ENCODE data around the gene SLC2A4.

The SLC2A4 gene

DNA sequence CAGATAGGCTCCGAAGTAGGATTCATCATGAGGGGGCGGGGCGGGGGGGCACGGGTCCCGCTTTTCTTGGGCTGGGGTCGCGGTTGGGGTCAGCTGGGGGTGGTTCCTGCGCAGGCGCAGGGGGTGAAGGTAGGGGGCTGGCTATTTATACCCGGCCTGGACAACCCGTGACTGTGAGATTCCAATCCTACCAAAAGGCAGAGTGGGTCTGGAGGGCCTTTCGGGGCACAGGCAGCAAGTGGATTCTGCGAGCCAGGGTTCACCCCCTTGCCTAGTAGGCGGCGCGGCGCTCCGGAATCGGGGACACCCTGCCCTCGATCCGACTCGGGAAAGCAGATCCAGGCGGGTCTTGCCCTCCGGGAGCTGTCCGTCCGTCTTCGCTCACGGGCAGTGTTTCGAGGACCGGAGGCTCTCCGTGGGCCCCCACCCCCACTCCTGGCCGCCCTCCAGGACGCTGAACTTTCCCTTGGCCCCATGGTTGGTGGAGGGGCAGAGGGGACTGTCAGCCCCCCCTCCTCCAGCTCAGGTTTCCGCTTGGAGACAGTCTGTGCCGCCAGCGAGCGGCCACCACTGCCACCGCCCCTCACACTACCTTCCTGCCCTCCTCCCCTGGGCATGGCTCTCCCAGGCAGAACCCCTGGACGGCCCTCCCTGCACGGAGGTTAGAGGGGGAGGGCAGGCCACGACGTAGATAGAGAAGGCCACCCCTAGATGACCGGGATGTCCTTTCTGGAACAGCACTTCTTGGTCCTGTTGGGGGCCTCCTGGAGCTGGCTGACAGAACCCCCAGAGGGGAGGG is 634 bp downstream of the SLC2A4 start:
- peak overlapping the region; percentile 37 for H3K4me3 ChIP-seq (ENCODE audit: control insufficient read depth, low read depth, low read length)
- DNase-seq (ENCODE audit: low read depth) = no peak
- TF ChIP-seq, protein P1, sequence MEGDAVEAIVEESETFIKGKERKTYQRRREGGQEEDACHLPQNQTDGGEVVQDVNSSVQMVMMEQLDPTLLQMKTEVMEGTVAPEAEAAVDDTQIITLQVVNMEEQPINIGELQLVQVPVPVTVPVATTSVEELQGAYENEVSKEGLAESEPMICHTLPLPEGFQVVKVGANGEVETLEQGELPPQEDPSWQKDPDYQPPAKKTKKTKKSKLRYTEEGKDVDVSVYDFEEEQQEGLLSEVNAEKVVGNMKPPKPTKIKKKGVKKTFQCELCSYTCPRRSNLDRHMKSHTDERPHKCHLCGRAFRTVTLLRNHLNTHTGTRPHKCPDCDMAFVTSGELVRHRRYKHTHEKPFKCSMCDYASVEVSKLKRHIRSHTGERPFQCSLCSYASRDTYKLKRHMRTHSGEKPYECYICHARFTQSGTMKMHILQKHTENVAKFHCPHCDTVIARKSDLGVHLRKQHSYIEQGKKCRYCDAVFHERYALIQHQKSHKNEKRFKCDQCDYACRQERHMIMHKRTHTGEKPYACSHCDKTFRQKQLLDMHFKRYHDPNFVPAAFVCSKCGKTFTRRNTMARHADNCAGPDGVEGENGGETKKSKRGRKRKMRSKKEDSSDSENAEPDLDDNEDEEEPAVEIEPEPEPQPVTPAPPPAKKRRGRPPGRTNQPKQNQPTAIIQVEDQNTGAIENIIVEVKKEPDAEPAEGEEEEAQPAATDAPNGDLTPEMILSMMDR (conservative IDR thresholded peaks at IDR 0.05; ENCODE audit: control insufficient read depth, insufficient read depth, low read depth, low read length) = no peak

DNA sequence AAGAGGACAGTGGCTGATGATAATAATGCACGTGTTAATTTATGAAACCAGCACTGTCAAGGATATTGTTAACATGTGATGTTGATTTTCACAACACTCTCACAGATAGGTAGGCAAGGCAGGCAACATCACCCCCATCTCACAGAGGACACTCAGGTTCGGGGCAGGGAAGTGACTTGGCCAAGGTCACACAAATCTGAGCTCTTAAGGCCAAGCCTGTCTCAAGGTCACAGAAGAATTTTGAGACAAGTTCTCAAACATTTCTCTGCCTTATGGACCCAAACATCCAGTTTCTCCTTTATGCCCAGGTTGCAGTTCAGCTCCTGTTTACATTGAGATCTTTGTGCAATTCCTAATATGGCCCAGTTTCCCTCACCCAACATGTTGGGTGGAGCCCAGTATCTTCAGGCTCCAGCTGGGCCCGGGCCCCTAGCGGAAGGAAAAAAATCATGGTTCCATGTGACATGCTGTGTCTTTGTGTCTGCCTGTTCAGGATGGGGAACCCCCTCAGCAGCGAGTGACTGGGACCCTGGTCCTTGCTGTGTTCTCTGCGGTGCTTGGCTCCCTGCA is 1.3 kb downstream of the SLC2A4 start:
- no peak overlapping the region for H3K4me3 ChIP-seq (ENCODE audit: control insufficient read depth, low read depth, low read length)
- TF ChIP-seq, protein P1 (conservative IDR thresholded peaks at IDR 0.05; ENCODE audit: control insufficient read depth, insufficient read depth, low read depth, low read length) = no peak
- no peak for DNase-seq (ENCODE audit: low read depth)

DNA sequence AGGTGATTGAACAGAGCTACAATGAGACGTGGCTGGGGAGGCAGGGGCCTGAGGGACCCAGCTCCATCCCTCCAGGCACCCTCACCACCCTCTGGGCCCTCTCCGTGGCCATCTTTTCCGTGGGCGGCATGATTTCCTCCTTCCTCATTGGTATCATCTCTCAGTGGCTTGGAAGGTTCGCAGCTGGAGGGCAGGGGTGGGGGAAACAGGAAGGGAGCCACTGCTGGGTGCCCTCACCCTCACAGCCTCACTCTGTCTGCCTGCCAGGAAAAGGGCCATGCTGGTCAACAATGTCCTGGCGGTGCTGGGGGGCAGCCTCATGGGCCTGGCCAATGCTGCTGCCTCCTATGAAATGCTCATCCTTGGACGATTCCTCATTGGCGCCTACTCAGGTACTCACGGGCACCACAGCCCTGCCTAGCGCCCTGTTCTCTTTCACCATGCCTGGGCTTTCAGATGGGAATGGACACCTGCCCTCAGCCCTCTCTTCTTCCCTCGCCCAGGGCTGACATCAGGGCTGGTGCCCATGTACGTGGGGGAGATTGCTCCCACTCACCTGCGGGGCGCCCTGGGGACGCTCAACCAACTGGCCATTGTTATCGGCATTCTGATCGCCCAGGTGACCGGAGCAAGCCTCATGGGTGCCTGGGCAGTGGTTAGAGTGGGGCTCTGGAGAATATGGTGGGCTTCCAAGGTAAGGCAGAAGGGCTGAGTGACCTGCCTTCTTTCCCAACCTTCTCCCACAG is 2.1 kb downstream of the SLC2A4 start:
- DNase-seq (ENCODE audit: low read depth) = no peak
- TF ChIP-seq, protein P1 (conservative IDR thresholded peaks at IDR 0.05; ENCODE audit: control insufficient read depth, insufficient read depth, low read depth, low read length) = no peak
- no peak overlapping the region for H3K4me3 ChIP-seq (ENCODE audit: control insufficient read depth, low read depth, low read length)

DNA sequence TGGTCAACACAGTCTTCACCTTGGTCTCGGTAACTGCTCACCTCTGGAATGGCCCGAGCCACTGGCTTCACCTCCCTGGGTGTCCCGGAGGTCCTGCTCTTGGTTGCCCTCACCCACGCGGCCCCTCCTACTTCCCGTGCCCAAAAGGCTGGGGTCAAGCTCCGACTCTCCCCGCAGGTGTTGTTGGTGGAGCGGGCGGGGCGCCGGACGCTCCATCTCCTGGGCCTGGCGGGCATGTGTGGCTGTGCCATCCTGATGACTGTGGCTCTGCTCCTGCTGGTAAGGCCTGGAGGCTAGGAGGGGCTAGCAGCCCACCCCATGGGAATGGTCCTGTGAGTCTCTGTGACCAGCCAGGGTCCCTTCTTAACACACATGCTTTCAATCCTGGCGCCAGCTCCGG is 3.4 kb downstream of the SLC2A4 start:
- TF ChIP-seq, protein P1 (conservative IDR thresholded peaks at IDR 0.05; ENCODE audit: control insufficient read depth, insufficient read depth, low read depth, low read length) = no peak
- DNase-seq (ENCODE audit: low read depth) = no peak
- no peak overlapping the region for H3K4me3 ChIP-seq (ENCODE audit: control insufficient read depth, low read depth, low read length)

DNA sequence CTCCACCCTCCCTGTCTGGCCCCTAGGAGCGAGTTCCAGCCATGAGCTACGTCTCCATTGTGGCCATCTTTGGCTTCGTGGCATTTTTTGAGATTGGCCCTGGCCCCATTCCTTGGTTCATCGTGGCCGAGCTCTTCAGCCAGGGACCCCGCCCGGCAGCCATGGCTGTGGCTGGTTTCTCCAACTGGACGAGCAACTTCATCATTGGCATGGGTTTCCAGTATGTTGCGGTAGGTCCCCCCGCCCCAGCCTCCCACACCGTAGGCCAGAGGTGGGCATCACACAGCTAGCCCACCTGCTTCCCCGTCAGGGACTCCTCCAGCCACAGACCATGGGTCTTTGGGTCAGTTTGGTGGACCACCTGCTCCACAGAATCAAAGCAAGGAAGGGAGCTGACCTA is 4.2 kb downstream of the SLC2A4 start:
- H3K4me3 ChIP-seq (ENCODE audit: control insufficient read depth, low read depth, low read length) = no peak overlapping the region
- DNase-seq (ENCODE audit: low read depth) = no peak
- TF ChIP-seq, protein P1 (conservative IDR thresholded peaks at IDR 0.05; ENCODE audit: control insufficient read depth, insufficient read depth, low read depth, low read length) = no peak

DNA sequence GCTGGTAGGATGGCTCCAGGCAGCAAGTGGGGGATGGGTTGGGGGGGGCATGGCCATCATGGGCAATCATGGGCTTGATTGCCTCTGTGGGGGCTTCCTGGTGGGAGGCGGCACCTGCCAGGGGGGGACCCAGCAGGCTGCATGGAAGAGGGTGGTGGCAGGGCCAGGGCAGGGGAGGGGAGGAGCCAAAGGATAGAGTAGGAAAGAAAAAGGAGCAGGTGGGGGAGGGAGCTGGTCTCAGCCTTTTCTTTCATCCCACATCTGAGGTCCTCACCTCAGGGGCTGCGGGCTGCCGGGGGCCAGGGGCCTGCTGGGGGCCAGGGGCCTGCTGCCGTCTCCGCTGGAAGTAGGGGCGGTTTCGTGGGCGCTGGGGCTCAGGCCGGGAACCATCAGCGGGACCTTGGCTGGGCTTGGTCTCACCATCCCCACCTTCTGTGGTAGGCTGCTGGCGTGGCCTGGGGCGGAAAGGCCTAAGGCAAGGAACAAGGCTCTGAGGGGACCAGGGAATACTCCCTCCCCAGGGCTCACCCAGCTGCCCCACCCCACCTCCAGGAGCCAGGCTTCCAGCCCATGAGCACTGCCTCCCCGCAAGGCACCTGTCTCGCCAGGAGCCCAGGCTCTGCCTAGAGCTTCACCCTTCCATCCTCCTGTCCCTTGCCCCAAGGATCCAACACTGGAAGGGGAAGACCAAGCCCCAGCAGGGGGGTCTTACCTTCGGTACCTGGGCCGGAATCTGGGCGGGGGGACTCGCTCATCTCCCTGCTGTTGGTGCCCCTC is 7.9 kb downstream of the SLC2A4 start:
- no peak overlapping the region for H3K4me3 ChIP-seq (ENCODE audit: control insufficient read depth, low read depth, low read length)
- TF ChIP-seq, protein P1 (conservative IDR thresholded peaks at IDR 0.05; ENCODE audit: control insufficient read depth, insufficient read depth, low read depth, low read length) = no peak

More for the DNA sequence above, 7.9 kb downstream of the SLC2A4 start:
- no peak for DNase-seq (ENCODE audit: low read depth)

All from fibroblast of mammary gland (primary cell).